Inflammatory macrophage (primary cell): ENCODE results near the gene DOCK9.

Source experiments
- DNase-seq, 2 donors: peaks; one replicate each; pipeline ENCODE4 v3.0.0-alpha.2; 2020 to 2022

The DOCK9 gene

GRCh38 chr13:98976338-98976737 is 1.5 kb downstream of the DOCK9 start:
- DNase-seq = peak; percentile 68 to 86

DNA sequence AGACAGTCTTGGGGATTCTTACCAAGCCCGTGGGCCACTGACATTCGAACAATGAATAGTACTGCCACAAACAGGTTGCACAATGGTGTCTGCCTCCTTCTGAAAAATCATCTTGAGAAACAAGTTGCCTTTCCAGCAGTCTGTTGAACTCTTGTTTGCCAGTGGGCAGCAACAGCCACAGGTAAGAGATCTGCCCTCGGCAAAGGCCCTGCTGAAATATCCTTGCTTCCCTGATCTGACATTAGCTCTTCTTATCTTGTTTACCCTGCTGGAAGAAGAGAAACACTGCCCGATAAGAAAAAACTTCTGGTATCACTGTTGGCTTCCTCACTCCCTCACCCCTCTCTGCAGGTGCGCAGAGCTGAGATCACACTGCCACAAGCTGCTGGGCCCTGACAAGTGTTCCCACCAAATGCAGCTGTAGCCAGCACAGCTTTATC is 2.0 kb downstream of the DOCK9 start:
- DNase-seq = peak; percentile 6 to 16

DNA sequence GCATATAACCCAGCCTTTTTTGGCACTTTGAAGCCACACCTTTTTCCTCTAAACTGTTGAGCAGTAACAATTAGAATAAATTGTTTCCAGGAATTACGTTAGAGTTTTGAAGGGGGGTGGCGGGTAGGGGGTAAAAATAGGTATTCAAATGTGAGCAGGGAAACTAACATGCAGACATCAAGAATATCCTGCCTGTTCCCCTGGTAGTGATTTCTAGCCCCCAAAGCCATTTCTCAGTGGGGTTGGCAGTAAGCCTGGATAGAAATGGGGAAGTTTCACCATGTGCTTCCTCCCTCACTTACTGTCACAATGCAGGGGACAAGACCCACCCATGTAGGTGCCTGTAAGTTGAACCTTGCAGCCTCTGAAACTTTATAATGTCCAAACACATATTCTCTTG is 3.8 kb downstream of the DOCK9 start:
- peak; percentile 34 to 49 for DNase-seq

DNA sequence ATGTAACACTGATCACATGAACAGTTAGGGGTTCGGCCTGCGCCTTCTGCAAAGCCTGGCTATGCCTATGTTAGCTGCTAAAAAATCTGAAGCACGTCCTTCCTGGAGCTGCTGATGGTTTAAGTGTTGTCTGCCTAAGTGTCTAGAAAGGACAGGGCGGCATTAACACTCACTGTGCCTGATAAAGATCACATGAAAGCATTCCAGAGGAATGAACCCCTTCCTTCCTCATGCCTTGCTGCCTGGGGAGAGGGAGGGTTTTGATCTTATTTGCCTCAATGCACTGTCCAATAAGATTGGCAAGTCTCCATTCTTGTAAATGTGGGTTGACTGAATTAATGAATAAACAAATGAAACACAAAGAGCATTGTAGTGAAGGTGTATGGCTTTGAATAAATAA is 5.2 kb downstream of the DOCK9 start:
- DNase-seq = no peak

DNA sequence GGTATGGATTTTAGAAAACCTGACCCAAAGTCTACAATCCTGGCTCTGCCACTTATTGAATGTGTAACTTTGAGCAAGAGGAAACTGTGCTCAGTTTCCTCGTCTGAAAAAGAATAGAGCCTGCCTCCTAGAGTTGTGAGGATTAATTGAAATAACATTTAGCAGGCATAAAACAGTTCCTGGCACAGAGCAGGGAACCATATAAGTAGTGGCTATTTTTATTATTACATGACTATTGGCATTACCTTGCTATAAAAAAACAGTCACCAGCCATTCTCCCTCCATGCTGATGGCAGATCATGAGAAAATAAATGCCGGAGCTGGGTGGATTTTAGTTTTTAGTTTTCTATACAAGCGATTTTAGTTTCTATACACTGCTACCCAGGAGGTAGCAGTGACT is 5.8 kb downstream of the DOCK9 start:
- DNase-seq = no peak

- DNase-seq = no peak
Measured at GRCh38 chr13:98970330-98970729, 7.5 kb downstream of the DOCK9 start.

DNA sequence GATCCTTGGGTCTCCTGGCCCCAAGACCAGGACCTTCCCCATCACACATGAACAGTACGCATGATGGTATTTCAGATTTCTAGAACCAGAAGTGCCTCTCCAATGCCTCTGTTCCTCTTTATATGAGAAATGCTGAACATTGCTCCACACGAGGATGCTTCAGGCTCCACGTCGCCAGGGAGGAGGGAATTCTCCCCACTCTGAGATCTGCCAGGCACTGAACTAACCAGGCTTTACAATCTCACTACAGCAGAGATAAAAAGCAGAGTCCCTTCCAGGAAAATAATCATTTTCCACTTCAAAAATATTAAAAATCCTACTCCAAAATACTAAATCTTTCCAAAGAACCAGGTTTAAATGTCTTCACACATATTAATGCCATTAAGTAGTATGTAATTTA is 10.4 kb downstream of the DOCK9 start:
- no peak for DNase-seq

DNA sequence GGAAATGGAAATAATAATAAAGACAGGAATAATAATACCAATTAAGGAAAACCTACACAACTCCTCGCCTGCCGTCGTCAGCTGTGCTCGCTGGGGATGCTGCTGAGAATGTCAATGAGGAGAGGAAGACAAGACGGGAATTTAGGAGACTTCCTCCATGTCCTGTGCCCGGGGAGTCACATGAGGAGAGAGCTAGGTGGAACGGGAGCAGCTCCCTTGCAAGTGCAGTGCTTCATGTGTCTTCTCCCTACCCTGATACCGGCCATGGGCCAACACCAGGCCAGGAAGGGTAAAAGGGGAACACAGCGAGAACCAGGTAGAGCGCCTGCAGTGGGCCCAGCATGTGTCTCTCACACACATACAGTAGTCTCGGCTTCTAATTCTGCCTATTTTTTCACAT is 11.8 kb downstream of the DOCK9 start:
- DNase-seq = no peak

DNA sequence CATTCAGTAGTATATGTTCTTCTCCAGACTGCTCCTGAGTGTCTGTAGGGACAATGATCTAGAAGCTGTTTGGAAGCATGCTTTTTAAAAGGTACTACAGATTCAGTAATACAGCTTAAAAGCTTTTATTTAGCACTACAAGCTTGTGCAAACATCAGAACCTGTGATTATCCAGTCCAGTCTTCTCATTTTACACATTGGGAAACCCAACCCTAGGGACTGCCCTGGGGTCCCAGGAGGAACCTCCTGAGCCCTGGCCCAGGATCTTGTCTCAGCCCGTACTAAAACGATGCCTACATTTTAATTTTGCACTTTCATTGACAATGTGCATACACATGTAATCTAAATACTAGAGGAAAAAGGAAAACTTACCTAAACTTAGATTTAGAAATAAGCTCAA is 12.5 kb downstream of the DOCK9 start:
- DNase-seq = no peak

GRCh38 chr13:98963917-98964316 is 13.9 kb downstream of the DOCK9 start:
- no peak for DNase-seq

- DNase-seq = no peak
Measured at GRCh38 chr13:98962901-98963590, 14.8 kb downstream of the DOCK9 start.

DNA sequence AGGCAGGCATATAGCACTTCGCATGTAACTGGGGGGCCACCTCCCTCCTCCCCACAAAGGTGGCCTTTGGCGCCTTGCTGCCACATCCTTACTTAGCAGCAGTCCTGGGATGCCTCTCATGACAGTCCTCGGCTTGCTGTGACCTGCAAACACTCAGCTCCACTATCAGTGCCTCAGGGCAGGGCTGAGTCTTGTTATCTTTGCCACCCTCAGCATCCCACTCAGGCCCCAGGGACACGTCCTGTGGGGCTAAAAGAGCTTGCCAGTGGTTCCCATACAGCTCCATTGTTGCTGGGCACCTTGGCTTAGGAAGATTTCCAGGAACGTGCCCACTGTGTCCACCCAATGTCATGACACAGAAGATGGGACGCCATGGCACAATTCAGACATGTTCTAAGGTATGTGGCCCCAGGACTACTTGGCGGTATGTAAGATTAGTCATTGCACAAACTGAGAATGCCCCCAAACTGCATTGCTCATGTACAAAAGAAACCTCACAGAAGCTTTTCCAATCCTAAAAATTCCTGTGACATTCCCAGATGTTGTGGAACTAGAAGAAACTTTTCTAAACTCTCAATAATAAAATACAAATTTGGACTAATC is 16.3 kb downstream of the DOCK9 start:
- DNase-seq = no peak

- no peak for DNase-seq
Measured at GRCh38 chr13:98960606-98961502, 17.0 kb downstream of the DOCK9 start.

DNA sequence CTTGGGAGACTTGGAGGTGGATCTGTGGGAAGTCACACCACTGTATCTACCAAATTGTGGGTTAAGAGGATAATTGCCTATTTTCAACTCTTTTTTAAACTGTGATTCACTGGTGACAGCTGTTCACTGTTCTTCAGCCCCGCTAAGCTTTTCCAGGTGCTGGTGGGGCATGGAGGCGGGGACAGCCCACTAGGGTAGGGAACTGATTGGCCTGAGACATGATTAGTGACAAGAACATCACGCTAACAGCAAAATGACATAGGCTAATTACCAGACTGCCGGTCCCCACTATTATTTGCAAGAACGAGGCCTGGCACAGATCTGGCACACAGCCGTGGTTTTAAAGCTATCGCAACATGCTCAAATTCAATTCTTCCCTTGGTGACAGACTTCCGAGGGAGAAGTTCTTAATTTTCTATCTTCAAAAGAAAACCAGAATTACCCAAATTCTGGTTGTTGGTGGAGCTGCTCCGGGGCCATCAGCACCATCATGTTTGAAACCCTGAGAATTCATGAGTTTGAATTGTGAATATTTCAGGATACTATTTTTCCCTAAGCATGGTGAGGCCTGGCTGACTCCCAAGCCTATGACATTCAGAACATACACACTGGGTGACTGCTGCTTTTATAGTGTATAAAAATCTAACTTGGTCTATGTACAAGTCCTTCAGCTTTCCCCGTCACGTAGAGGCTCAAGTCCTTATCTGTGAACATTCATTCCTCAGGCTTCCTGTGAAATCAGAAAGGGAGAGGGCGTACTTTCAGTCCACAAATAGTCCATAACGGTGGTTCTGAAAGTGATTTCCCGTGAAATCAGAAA is 17.9 kb downstream of the DOCK9 start:
- DNase-seq = no peak

- no peak for DNase-seq
Measured at GRCh38 chr13:98959291-98959690, 18.6 kb downstream of the DOCK9 start.

DNA sequence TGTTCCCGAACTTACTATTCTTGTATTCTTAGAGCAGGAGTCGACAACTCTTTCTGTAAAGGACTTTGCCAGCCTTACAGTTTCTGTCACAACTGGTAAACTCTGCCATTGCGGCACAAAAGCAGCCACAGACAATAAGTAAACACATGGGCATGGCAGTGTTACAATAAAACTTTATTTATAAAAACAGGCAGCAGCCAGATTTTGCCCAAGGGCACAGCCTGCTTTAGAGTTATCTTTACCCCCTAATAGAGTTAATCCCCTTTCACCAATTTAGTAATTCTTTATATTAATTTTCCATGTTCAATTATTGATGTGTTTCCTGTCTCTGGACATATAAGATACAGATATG is 19.4 kb downstream of the DOCK9 start:
- DNase-seq = no peak

GRCh38 chr13:98957731-98958442 is 20.0 kb downstream of the DOCK9 start:
- no peak for DNase-seq

GRCh38 chr13:98955336-98955735 is 22.5 kb downstream of the DOCK9 start:
- no peak for DNase-seq

DNA sequence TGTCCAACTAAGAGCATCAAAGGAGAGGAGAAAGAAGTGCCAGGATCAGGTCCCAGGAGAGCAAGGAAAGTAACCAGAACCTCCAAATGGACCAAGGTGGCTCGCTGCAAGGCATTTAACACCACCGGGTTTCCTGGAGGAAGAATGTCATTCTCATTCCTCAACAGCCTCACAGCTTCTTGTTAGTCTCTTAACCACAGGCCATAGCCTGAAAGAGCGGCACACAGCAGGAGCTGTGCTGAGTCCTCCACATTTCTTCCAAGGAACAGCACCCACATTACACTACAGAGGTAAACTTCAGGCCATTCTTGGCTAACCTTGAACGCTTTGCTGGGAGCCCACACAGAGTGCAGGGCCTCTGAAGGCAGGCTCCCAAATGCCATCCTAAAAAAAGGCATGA is 23.6 kb downstream of the DOCK9 start:
- no peak for DNase-seq

DNA sequence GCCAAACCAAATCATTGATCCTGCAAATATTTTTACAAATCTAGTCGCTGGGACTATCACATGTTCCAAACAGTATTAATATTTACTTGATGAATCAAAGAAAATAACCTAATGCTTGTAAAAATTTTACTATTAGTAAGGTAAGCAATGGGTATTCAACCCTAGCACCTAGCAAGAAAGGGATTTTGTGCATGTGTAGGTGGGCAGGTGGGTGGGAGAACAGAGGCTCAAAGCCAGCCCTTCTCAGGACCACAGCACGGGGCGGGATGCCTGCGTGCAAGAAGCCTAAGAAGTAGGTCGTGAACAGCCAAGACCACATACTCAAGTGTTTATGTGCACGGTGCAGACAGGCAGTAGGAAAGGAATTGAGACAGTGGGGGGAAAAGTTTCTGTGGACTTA is 26.6 kb downstream of the DOCK9 start:
- no peak for DNase-seq

- no peak for DNase-seq
Measured at GRCh38 chr13:98950705-98951104, 27.2 kb downstream of the DOCK9 start.

GRCh38 chr13:98947925-98948324 is 29.9 kb downstream of the DOCK9 start:
- DNase-seq = no peak
